Measurements from ENCODE around the gene PCDHGA6. TPM values are rescaled to one million over a fixed set of nuclear protein-coding genes. Genes with fewer than 3 reads are reported as not detected.

Gene PCDHGA6
- polyA plus RNA-seq, 1 of the 3 experiments (the other 2 are of a cell fraction) = 1.4 TPM

DNA sequence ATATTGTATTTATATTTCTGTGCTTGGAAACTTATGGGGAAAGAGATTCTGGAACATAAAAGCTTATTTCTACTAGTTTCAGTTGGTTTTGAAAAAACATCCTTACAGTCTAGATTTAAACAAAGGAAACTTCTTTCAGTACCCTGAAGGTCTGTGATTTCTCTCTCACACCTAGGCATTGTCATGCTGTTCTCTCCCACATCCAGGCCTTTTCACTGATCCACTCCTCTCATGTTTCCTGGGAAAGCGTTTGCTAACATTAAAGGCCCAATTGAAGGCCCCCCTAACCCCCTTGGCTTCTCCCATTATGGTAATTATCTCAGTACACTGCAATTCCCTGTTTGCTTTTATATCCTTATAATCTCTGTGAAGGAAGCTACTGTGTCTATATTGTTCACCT is 30.9 kb upstream of the PCDHGA6 start:
- Histone ChIP-seq H3K9ac (no peak overlapping the region), H3K27ac (ENCODE audit: low read depth in 2 of 2, low read length in 1 of 2) (no peak overlapping the region), H2AFZ (ENCODE audit: low read depth) (no peak overlapping the region), H4K20me1 (ENCODE audit: insufficient read depth) (no peaks in the 10 kb centered on the region), H3K79me2 (ENCODE audit: insufficient read depth) (no peaks in the 10 kb centered on the region), H3K9me2 (no peaks in the 10 kb centered on the region), H3K4me1 (ENCODE audit: control insufficient read depth in 1 of 2, insufficient read depth in 2 of 2, low read depth in 1 of 2, low read length in 1 of 2) (no peaks in the 10 kb centered on the region), H3K9me3 (no peaks in the 10 kb centered on the region), H3K36me3 (replicated peaks in 1 of 2; ENCODE audit: control insufficient read depth in 1 of 2, insufficient read depth in 2 of 2, low read length in 1 of 2) (no peaks in the 10 kb centered on the region), H3K27me3 (ENCODE audit: insufficient read depth) (no peaks in the 10 kb centered on the region), H3K4me3 (ENCODE audit: low read depth in 2 of 2, low read length in 1 of 2) (no peak overlapping the region), H3F3A (replicated peaks; ENCODE audit: insufficient read depth) (no peaks in the 10 kb centered on the region), H3K4me2 (no peak overlapping the region)
- TF ChIP-seq PBX3 (IDR thresholded peaks at IDR 0.05) (no peak), SMC3 (IDR thresholded peaks at IDR 0.05; ENCODE audit: low read depth, low read length) (no peak)
- WGBS (ENCODE audit: low lambda C conversion rate) = 0% methylated on average over 1 of the region's 1 CpG
- DNase-seq = no peak
- ChIA-PET CTCF (interaction anchor here (1.2 to 2.0 kb wide), 4 partner anchors 13 to 221 kb away, joined by 3 to 6 read pairs (median 4); partner anchors contain the start of genes PCDHGA1 and PCDHGB7), POLR2A (no interaction called here)

GRCh38 chr5:141343242-141343952 is 30.3 kb upstream of the PCDHGA6 start, which contains the start of gene PCDHGA3:
Gene PCDHGA3 (plus strand): TSS chr5:141343829. CDS start chr5:141344034, 205 bp downstream.
- Histone ChIP-seq H3F3A (replicated peaks; ENCODE audit: insufficient read depth) (no peaks in the 10 kb centered on the region), H3K4me3 (ENCODE audit: low read depth in 2 of 2, low read length in 1 of 2) (no peak within 1 kb of the TSS; a peak in 1 of 4 replicates), H3K9me3 (no peaks in the 10 kb centered on the region), H3K27ac (ENCODE audit: low read depth in 2 of 2, low read length in 1 of 2) (no peak within 1 kb of the TSS), H3K9ac (no peak within 1 kb of the TSS), H2AFZ (ENCODE audit: low read depth) (peak within 1 kb of the TSS; percentile 50; the same call in 1 of the 2 replicates), H3K79me2 (ENCODE audit: insufficient read depth) (no peaks in the 10 kb centered on the region), H3K9me2 (no peaks in the 10 kb centered on the region), H4K20me1 (ENCODE audit: insufficient read depth) (no peaks in the 10 kb centered on the region), H3K27me3 (ENCODE audit: insufficient read depth) (no peaks in the 10 kb centered on the region), H3K36me3 (replicated peaks in 1 of 2; ENCODE audit: control insufficient read depth in 1 of 2, insufficient read depth in 2 of 2, low read length in 1 of 2) (no peaks in the 10 kb centered on the region), H3K4me2 (no peak within 1 kb of the TSS), H3K4me1 (ENCODE audit: control insufficient read depth in 1 of 2, insufficient read depth in 2 of 2, low read depth in 1 of 2, low read length in 1 of 2) (no peaks in the 10 kb centered on the region)
- CTCF ChIA-PET = interaction anchor here (0.7 to 2.0 kb wide), 5 partner anchors 13 to 221 kb away, joined by 3 to 8 read pairs (median 3); partner anchors contain the start of genes PCDHGA1 and PCDHGB7
- DNase-seq = no peak
- POLR2A ChIA-PET = no interaction called here
- 13% methylated on average over 9 of the region's 9 CpGs for WGBS (ENCODE audit: low lambda C conversion rate)
- TF ChIP-seq RAD21 (IDR thresholded peaks at IDR 0.05; ENCODE audit: low read length) (peak; percentile 21; the same call in 1 of the 2 replicates), RFX5 (IDR thresholded peaks at IDR 0.05; ENCODE audit: low read length) (no peak), CTCF (IDR thresholded peaks at IDR 0.05) (peak; percentile 46)

DNA sequence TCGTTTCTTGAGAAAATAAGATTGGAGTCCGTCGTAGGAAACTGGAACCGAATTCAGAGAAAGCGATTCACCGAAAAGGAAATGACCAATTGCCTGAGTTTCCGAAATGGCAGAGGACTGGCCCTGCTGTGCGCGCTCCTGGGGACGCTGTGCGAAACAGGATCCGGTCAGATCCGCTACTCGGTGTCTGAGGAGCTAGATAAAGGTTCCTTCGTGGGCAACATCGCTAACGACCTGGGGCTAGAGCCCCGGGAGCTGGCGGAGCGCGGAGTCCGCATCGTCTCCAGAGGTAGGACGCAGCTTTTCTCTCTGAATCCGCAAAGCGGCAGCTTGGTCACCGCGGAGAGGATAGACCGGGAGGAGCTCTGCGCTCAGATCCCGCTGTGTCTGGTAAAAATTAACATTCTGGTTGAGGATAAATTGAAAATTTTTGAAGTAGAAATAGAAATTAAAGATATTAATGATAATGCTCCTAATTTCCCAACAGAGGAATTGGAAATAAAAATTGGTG is 29.7 kb upstream of the PCDHGA6 start:
- Histone ChIP-seq H3K36me3 (replicated peaks in 1 of 2; ENCODE audit: control insufficient read depth in 1 of 2, insufficient read depth in 2 of 2, low read length in 1 of 2) (no peaks in the 10 kb centered on the region), H4K20me1 (ENCODE audit: insufficient read depth) (no peaks in the 10 kb centered on the region), H3F3A (replicated peaks; ENCODE audit: insufficient read depth) (no peaks in the 10 kb centered on the region), H3K27me3 (ENCODE audit: insufficient read depth) (no peaks in the 10 kb centered on the region), H3K4me2 (no peak overlapping the region), H3K4me3 (ENCODE audit: low read depth in 2 of 2, low read length in 1 of 2) (no peak overlapping the region; a peak in 1 of 4 replicates), H3K79me2 (ENCODE audit: insufficient read depth) (no peaks in the 10 kb centered on the region), H3K27ac (ENCODE audit: low read depth in 2 of 2, low read length in 1 of 2) (no peak overlapping the region), H3K9ac (no peak overlapping the region), H3K9me2 (no peaks in the 10 kb centered on the region), H3K9me3 (no peaks in the 10 kb centered on the region), H2AFZ (ENCODE audit: low read depth) (peak overlapping the region; percentile 50; the same call in 1 of the 2 replicates), H3K4me1 (ENCODE audit: control insufficient read depth in 1 of 2, insufficient read depth in 2 of 2, low read depth in 1 of 2, low read length in 1 of 2) (no peaks in the 10 kb centered on the region)
- ChIA-PET POLR2A (no interaction called here), CTCF (interaction anchor here (0.7 to 2.0 kb wide), 5 partner anchors 14 to 220 kb away, joined by 3 to 8 read pairs (median 3); partner anchors contain the start of genes PCDHGA1, PCDHGA7 and PCDHGB7)
- WGBS (ENCODE audit: low lambda C conversion rate) = 64% methylated on average over 31 of the region's 31 CpGs
- DNase-seq = no peak
- TF ChIP-seq GATA2 (CRISPR knock-in tag; IDR thresholded peaks at IDR 0.05) (no peak), CTCF (IDR thresholded peaks at IDR 0.05) (0 out of 2 replicates have a peak, but pooled peaks have one; percentile 4)
